ENCODE data around the gene SLC2A3. TPM values are rescaled to one million over a fixed set of nuclear protein-coding genes. Genes with fewer than 3 reads are reported as not detected.
"Not testable (repeated sequence)": the region's sequence is repeated elsewhere in the genome, so short reads cannot be mapped to it uniquely, and the experiment has no call there.

SLC2A3 gene
- total and polyA plus RNA-seq, 3 experiments from 2014 or later: 96.6 to 106 (median 105) TPM

- Histone ChIP-seq H3K4me3 (ENCODE audit: low read length) (peak overlapping the region; percentile 54), H3K27me3 (ENCODE audit: insufficient read depth, low read length, poor library complexity, severe bottlenecking) (no peaks in the 10 kb centered on the region), H3K4me1 (ENCODE audit: insufficient read depth, low read length) (peaks cover 26% of the 10 kb centered on the region), H3K36me3 (ENCODE audit: insufficient read depth, low read length) (no peaks in the 10 kb centered on the region), H3K27ac (ENCODE audit: low read depth, low read length) (peak overlapping the region; percentile 43), H3K9me3 (ENCODE audit: low read length) (no peaks in the 10 kb centered on the region)
- ChIA-PET CTCF (interaction anchor here (1.0 to 8.4 kb wide), 14 partner anchors 9 to 117 kb away, joined by 3 to 144 read pairs (median 11); partner anchors contain the start of gene SLC2A3), POLR2A (interaction anchor here (0.9 to 5.6 kb wide), 5 partner anchors 9 to 99 kb away, joined by 3 to 182 read pairs (median 6); partner anchors contain the start of gene SLC2A3)
- Mint-ChIP-seq H3K4me3 (peak overlapping the region; percentile 41 to 94 (median 86)), H3K9me3 (no peaks in the 10 kb centered on the region), H3K27me3 (no peaks in the 10 kb centered on the region), H3K36me3 (peaks cover 0 to 5% (median 0%) of the 10 kb centered on the region in 3 donors), H3K4me1 (peaks cover 31 to 45% (median 38%) of the 10 kb centered on the region in 3 donors), H3K27ac (peak overlapping the region; percentile 26 to 99 (median 92))
- no peak for DNase-seq
These were observed 25.6 kb upstream of the SLC2A3 start for GRCh38 chr12:7961395-7962178.

DNA sequence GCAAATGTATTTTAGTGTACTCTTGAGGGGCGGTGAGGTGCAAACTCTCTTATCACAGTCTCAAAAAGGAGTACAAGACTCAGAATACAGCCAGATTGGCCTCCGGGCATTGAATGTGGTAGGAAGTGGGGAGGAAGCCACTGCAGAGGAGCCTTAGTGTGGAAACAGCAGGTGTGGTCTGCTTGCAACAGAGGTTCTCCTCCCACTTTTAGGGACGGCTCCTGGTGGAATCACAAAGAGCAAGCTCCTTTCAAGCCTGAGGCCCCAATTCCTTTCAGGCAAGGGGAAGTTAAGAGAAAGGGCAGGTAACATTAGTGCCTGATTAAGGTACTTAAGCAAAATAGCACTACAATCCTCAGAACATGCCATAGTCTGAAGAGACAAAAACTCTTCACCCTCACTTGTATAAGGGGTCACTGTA is 23.7 kb upstream of the SLC2A3 start:
- H3K4me3 Mint-ChIP-seq: peak overlapping the region; percentile 85 to 94 (median 93)
- CTCF ChIA-PET: interaction anchor here (0.8 to 8.4 kb wide), 10 partner anchors 17 to 119 kb away, joined by 3 to 144 read pairs (median 12); partner anchors contain the start of gene SLC2A3

GRCh38 chr12:7959278-7959677 is 23.3 kb upstream of the SLC2A3 start:
- ChIA-PET CTCF (interaction anchor here (2.7 to 8.4 kb wide), 3 partner anchors 25 to 99 kb away, joined by 12 to 144 read pairs (median 39); partner anchors contain the start of gene SLC2A3), POLR2A (interaction anchor here (0.5 to 5.6 kb wide), 3 partner anchors 11 to 72 kb away, joined by 3 to 182 read pairs (median 23); partner anchors contain the start of gene SLC2A3)
- H3K27ac Mint-ChIP-seq: peak overlapping the region; percentile 74 to 99 (median 96)
- H3K36me3 Mint-ChIP-seq: peaks cover 0 to 5% (median 0%) of the 10 kb centered on the region in 3 donors
- Histone ChIP-seq H3K36me3 (ENCODE audit: insufficient read depth, low read length) (no peaks in the 10 kb centered on the region), H3K27ac (ENCODE audit: low read depth, low read length) (peak overlapping the region; percentile 43), H3K4me1 (ENCODE audit: insufficient read depth, low read length) (peaks cover 26% of the 10 kb centered on the region), H3K9me3 (ENCODE audit: low read length) (no peaks in the 10 kb centered on the region), H3K27me3 (ENCODE audit: insufficient read depth, low read length, poor library complexity, severe bottlenecking) (no peaks in the 10 kb centered on the region), H3K4me3 (ENCODE audit: low read length) (peak overlapping the region; percentile 54)
- H3K4me1 Mint-ChIP-seq: peaks cover 31 to 45% (median 38%) of the 10 kb centered on the region in 3 donors
- peak overlapping the region; percentile 85 to 94 (median 93) for H3K4me3 Mint-ChIP-seq
- no peak for DNase-seq
- no peaks in the 10 kb centered on the region for H3K9me3 Mint-ChIP-seq
- no peaks in the 10 kb centered on the region for H3K27me3 Mint-ChIP-seq

More for the DNA sequence above, 23.7 kb upstream of the SLC2A3 start:
- Mint-ChIP-seq H3K27me3 (no peaks in the 10 kb centered on the region), H3K27ac (peak overlapping the region; percentile 74 to 99 (median 96)), H3K9me3 (no peaks in the 10 kb centered on the region), H3K4me1 (peaks cover 31 to 45% (median 38%) of the 10 kb centered on the region in 3 donors), H3K36me3 (peaks cover 0 to 5% (median 0%) of the 10 kb centered on the region in 3 donors)
- H3K9me3 ChIP-seq (ENCODE audit: low read length): no peaks in the 10 kb centered on the region
- no peaks in the 10 kb centered on the region for H3K36me3 ChIP-seq (ENCODE audit: insufficient read depth, low read length)
- DNase-seq: peak; percentile 29 to 62 (median 56)
- no peaks in the 10 kb centered on the region for H3K27me3 ChIP-seq (ENCODE audit: insufficient read depth, low read length, poor library complexity, severe bottlenecking)
- peaks cover 26% of the 10 kb centered on the region for H3K4me1 ChIP-seq (ENCODE audit: insufficient read depth, low read length)
- H3K4me3 ChIP-seq (ENCODE audit: low read length): peak overlapping the region; percentile 54
- H3K27ac ChIP-seq (ENCODE audit: low read depth, low read length): peak overlapping the region; percentile 43
- POLR2A ChIA-PET: interaction anchor here (0.8 to 5.6 kb wide), 3 partner anchors 10 to 24 kb away, joined by 3 to 182 read pairs (median 23); partner anchors contain the start of gene SLC2A3

DNA sequence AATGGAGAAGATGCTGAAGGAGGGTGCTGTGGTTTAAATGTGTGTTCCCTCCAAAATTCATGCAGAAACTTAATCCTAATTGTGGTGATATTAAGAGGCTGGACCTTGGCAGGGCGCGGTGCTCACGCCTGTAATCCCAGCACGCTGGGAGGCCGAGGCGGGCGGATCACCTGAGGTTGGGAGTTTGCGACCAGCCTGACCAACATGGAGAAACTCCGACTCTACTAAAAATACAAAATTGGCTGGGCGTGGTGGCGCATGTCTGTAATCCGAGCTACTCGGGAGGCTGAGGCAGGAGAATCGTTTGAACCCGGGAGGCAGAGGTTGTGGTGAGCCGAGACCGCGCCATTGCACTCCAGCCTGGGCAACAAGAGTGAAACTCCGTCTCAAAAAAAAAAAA is 18.9 kb upstream of the SLC2A3 start:
- peak overlapping the region in 1 of 7 donors; percentile 13 for H3K4me3 Mint-ChIP-seq
- H3K9me3 ChIP-seq (ENCODE audit: low read length); H3K27ac Mint-ChIP-seq; H3K27ac ChIP-seq (ENCODE audit: low read depth, low read length); H3K36me3 Mint-ChIP-seq; H3K9me3 Mint-ChIP-seq; CTCF ChIA-PET; H3K27me3 Mint-ChIP-seq; H3K27me3 ChIP-seq (ENCODE audit: insufficient read depth, low read length, poor library complexity, severe bottlenecking); H3K36me3 ChIP-seq (ENCODE audit: insufficient read depth, low read length); H3K4me3 ChIP-seq (ENCODE audit: low read length); DNase-seq: not testable (repeated sequence)
- H3K4me1 Mint-ChIP-seq: peaks cover 19 to 21% (median 20%) of the 10 kb centered on the region in 3 donors
- POLR2A ChIA-PET: interaction anchor here (0.7 kb wide), 1 partner anchor 22 kb away, joined by 7 read pairs; no protein-coding TSS in a partner anchor
- peaks cover 12% of the 10 kb centered on the region for H3K4me1 ChIP-seq (ENCODE audit: insufficient read depth, low read length)

DNA sequence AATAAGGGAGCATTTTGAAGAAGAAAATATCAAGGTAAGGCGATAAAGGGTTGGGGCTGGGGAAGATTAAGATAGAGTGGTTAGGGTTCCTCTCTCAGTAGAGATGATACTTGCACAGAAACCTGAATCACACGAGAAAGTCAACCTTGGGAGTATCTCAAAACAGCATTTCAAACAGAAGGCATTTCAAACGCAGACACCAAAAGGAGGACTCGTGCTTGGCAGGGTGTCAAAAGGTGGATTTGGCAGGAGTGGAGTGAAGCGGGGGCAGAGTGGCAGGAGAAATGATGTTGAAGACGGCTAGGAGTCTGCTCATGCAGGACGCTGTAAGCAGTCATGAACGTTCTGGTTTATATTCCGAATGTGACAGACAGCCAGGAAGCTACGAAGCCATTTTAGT is 18.4 kb upstream of the SLC2A3 start:
- H3K27me3 ChIP-seq (ENCODE audit: insufficient read depth, low read length, poor library complexity, severe bottlenecking); H3K27me3 Mint-ChIP-seq; DNase-seq; POLR2A ChIA-PET; H3K9me3 ChIP-seq (ENCODE audit: low read length); CTCF ChIA-PET; H3K27ac Mint-ChIP-seq; H3K36me3 ChIP-seq (ENCODE audit: insufficient read depth, low read length); H3K36me3 Mint-ChIP-seq; H3K4me3 Mint-ChIP-seq; H3K4me1 ChIP-seq (ENCODE audit: insufficient read depth, low read length); H3K4me3 ChIP-seq (ENCODE audit: low read length); H3K27ac ChIP-seq (ENCODE audit: low read depth, low read length); H3K9me3 Mint-ChIP-seq: not testable (repeated sequence)
- peaks cover 15 to 16% (median 15%) of the 10 kb centered on the region in 3 donors for H3K4me1 Mint-ChIP-seq

DNA sequence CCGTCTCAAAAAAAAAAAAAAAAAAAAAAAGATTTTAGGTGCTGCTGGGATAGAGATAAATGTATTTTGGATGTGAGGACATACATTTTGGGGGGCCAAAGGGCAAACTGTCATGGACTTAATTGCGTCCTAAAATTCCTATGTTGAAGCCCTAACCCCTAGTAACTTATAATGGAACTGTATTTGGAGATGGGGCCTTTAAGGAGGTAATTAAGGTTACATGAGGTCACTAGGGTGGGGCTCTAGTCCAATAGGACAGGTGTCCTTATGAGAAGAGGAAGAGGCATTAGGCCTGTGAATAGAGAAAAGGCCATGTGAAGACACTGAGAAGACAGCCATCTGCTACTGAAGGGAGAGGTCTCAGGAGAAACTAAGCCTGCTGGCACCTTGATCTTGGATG is 17.9 kb upstream of the SLC2A3 start:
- H3K27ac Mint-ChIP-seq: peak overlapping the region in 1 of 8 donors; percentile 27
- peaks cover 10 to 14% (median 12%) of the 10 kb centered on the region in 3 donors for H3K4me1 Mint-ChIP-seq
- H3K9me3 Mint-ChIP-seq; H3K27ac ChIP-seq (ENCODE audit: low read depth, low read length); POLR2A ChIA-PET; H3K36me3 ChIP-seq (ENCODE audit: insufficient read depth, low read length); H3K4me3 ChIP-seq (ENCODE audit: low read length); H3K36me3 Mint-ChIP-seq; H3K27me3 Mint-ChIP-seq; H3K27me3 ChIP-seq (ENCODE audit: insufficient read depth, low read length, poor library complexity, severe bottlenecking); H3K9me3 ChIP-seq (ENCODE audit: low read length); H3K4me1 ChIP-seq (ENCODE audit: insufficient read depth, low read length); CTCF ChIA-PET; DNase-seq: not testable (repeated sequence)
- H3K4me3 Mint-ChIP-seq: peak overlapping the region in 1 of 7 donors; percentile 54

- Mint-ChIP-seq H3K4me1 (peaks cover 0 to 9% (median 9%) of the 10 kb centered on the region in 3 donors), H3K27me3 (no peaks in the 10 kb centered on the region), H3K27ac (no peak overlapping the region), H3K4me3 (no peak overlapping the region), H3K36me3 (no peaks in the 10 kb centered on the region), H3K9me3 (no peaks in the 10 kb centered on the region)
- ChIA-PET CTCF (no interaction called here), POLR2A (no interaction called here)
- H3K4me1 ChIP-seq (ENCODE audit: insufficient read depth, low read length): no peaks in the 10 kb centered on the region
- H3K9me3 ChIP-seq (ENCODE audit: low read length): no peaks in the 10 kb centered on the region
- no peak overlapping the region for H3K27ac ChIP-seq (ENCODE audit: low read depth, low read length)
- DNase-seq: no peak
- no peaks in the 10 kb centered on the region for H3K27me3 ChIP-seq (ENCODE audit: insufficient read depth, low read length, poor library complexity, severe bottlenecking)
- no peak overlapping the region for H3K4me3 ChIP-seq (ENCODE audit: low read length)
- H3K36me3 ChIP-seq (ENCODE audit: insufficient read depth, low read length): no peaks in the 10 kb centered on the region
These were observed 15.7 kb upstream of the SLC2A3 start for GRCh38 chr12:7951671-7952070.
